ENCODE results near the gene STAG1.
"Not testable (repeated sequence)": the region's sequence is repeated elsewhere in the genome, so short reads cannot be mapped to it uniquely, and the experiment has no call there.

STAG1 gene

GRCh38 chr3:136485777-136486176, 266.4 kb downstream of the STAG1 start:
- no peak for DNase-seq

GRCh38 chr3:136476280-136476679, 275.9 kb downstream of the STAG1 start:
- DNase-seq: no peak

GRCh38 chr3:136474876-136475275, 277.3 kb downstream of the STAG1 start:
- not testable (repeated sequence) for DNase-seq

GRCh38 chr3:136473716-136474326, 278.4 kb downstream of the STAG1 start:
- no peak for DNase-seq

- DNase-seq: no peak
Measured at GRCh38 chr3:136465296-136465695, 286.9 kb downstream of the STAG1 start.

GRCh38 chr3:136464502-136464901, 287.7 kb downstream of the STAG1 start:
- no peak for DNase-seq

- DNase-seq: no peak
Measured at GRCh38 chr3:136463170-136463569, 289.0 kb downstream of the STAG1 start.

- DNase-seq: no peak
Measured at GRCh38 chr3:136457793-136458192, 294.4 kb downstream of the STAG1 start.

GRCh38 chr3:136456196-136456595, 296.0 kb downstream of the STAG1 start:
- DNase-seq: no peak

GRCh38 chr3:136444581-136444980, 307.6 kb downstream of the STAG1 start:
- no peak for DNase-seq

- DNase-seq: no peak
Measured at GRCh38 chr3:136437043-136437442, 315.1 kb downstream of the STAG1 start.

GRCh38 chr3:136434429-136434828, 317.7 kb downstream of the STAG1 start:
- DNase-seq: no peak

GRCh38 chr3:136432685-136433084, 319.5 kb downstream of the STAG1 start:
- no peak for DNase-seq

GRCh38 chr3:136428167-136428566, 324.0 kb downstream of the STAG1 start:
- DNase-seq: no peak

- no peak for DNase-seq
Measured at GRCh38 chr3:136427236-136427635, 324.9 kb downstream of the STAG1 start.

- DNase-seq: no peak
Measured at GRCh38 chr3:136414476-136414875, 337.7 kb downstream of the STAG1 start.

GRCh38 chr3:136412307-136412706, 339.9 kb downstream of the STAG1 start:
- DNase-seq: no peak

GRCh38 chr3:136409549-136409948, 342.6 kb downstream of the STAG1 start:
- no peak for DNase-seq

GRCh38 chr3:136404056-136404455, 348.1 kb downstream of the STAG1 start:
- DNase-seq: no peak

GRCh38 chr3:136396916-136397315, 355.3 kb downstream of the STAG1 start:
- DNase-seq: no peak

- DNase-seq: no peak
Measured at GRCh38 chr3:136390574-136390973, 361.6 kb downstream of the STAG1 start.

GRCh38 chr3:136387031-136387430, 365.1 kb downstream of the STAG1 start:
- no peak for DNase-seq

- no peak for DNase-seq
Measured at GRCh38 chr3:136385457-136385856, 366.7 kb downstream of the STAG1 start.

- no peak for DNase-seq
Measured at GRCh38 chr3:136381051-136381450, 371.1 kb downstream of the STAG1 start.

GRCh38 chr3:136380530-136380929, 371.6 kb downstream of the STAG1 start:
- no peak for DNase-seq

GRCh38 chr3:136378011-136378410, 374.2 kb downstream of the STAG1 start:
- no peak for DNase-seq
